Thyroid gland (tissue), 4 donors: ENCODE results near the gene ASH1L. TPM values are rescaled to one million over a fixed set of nuclear protein-coding genes. Genes with fewer than 3 reads are reported as not detected.

Source experiments
- DNase-seq, 2 donors: peaks; one replicate each; pipeline ENCODE4 v3.0.0-alpha.2; 2019
- H3K27ac ChIP-seq, 3 donors: fragments of 200-600 bp; sonication (generic); 1 replicate in 2 of 3; 2 replicates in 1 of 3; pipeline ENCODE4 v1.5.1; 2016 to 2019; ENCODE audit warnings: mild to moderate bottlenecking in 1 of 3, moderate library complexity in 1 of 3
- H3K27me3 ChIP-seq: fragments of 200-600 bp; sonication (generic); one replicate; pipeline ENCODE4 v1.5.1; 2019
- H3K36me3 ChIP-seq, 2 donors: fragments of 200-600 bp; sonication (generic); one replicate each; pipeline ENCODE4 v1.5.1; 2016 to 2019
- H3K4me1 ChIP-seq, 2 donors: fragments of 200-600 bp; sonication (generic); one replicate each; pipeline ENCODE4 v1.5.1; 2017 to 2019
- H3K4me3 ChIP-seq, 3 donors: fragments of 200-600 bp; sonication (generic); replicated peaks in 1 of 3; 1 replicate in 2 of 3; 2 replicates in 1 of 3; pipeline ENCODE4 v1.5.1; 2016; ENCODE audit warnings: mild to moderate bottlenecking in 1 of 3
- H3K9me3 ChIP-seq: fragments of 200-600 bp; sonication (generic); one replicate; pipeline ENCODE4 v1.5.1; 2017
- POLR2A ChIP-seq, 2 donors: fragments of 450-650 bp; IDR thresholded peaks; one replicate each; pipeline ENCODE4 v1.6.1; 2017; ENCODE audit warnings: antibody characterized with exemption in 2 of 2, mild to moderate bottlenecking in 2 of 2, moderate library complexity in 1 of 2
- WGBS, 2 donors: methylation state at CpG; one replicate each; pipeline ENCODE4 v1.1.5; 2017; 5-methylcytosine and 5-hydroxymethylcytosine counted together
- intact Hi-C: fragments of 100-400 bp; cut with DNase I; formaldehyde crosslinking; loops from one replicate; pipeline ENCODE4 v1.15.1; 2023
- total RNA-seq, 4 donors: library from RNA; depleted of rRNA; stranded (reverse); fragments of >200 nt; gene quantifications; one replicate each; pipeline ENCODE4 v1.2.3, GENCODE V29; 2016
- TF ChIP-seq, protein P1 (sequence below), 6 experiments: fragments of 200-600 bp in 3 of 6; fragments of 450-650 bp in 3 of 6; sonication (generic) in 3 of 6; IDR thresholded peaks; one replicate each; pipeline ENCODE4 v1.5.1; 2016 to 2019; ENCODE audit warnings: antibody characterized with exemption in 6 of 6, mild to moderate bottlenecking in 2 of 6, inconsistent platforms in 1 of 6, moderate library complexity in 1 of 6

ASH1L gene
- total RNA-seq, 4 donors from 2014 or later: 68.1 to 120 (median 85.2) TPM

- no peak for TF ChIP-seq POLR2A (IDR thresholded peaks at IDR 0.05)
- TF ChIP-seq, protein P1, sequence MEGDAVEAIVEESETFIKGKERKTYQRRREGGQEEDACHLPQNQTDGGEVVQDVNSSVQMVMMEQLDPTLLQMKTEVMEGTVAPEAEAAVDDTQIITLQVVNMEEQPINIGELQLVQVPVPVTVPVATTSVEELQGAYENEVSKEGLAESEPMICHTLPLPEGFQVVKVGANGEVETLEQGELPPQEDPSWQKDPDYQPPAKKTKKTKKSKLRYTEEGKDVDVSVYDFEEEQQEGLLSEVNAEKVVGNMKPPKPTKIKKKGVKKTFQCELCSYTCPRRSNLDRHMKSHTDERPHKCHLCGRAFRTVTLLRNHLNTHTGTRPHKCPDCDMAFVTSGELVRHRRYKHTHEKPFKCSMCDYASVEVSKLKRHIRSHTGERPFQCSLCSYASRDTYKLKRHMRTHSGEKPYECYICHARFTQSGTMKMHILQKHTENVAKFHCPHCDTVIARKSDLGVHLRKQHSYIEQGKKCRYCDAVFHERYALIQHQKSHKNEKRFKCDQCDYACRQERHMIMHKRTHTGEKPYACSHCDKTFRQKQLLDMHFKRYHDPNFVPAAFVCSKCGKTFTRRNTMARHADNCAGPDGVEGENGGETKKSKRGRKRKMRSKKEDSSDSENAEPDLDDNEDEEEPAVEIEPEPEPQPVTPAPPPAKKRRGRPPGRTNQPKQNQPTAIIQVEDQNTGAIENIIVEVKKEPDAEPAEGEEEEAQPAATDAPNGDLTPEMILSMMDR (IDR thresholded peaks at IDR 0.05): no peak
- no peaks in the 10 kb centered on the region for H3K9me3 ChIP-seq
- peaks cover 5% of the 10 kb centered on the region in 2 donors for H3K4me1 ChIP-seq
- H3K36me3 ChIP-seq: no peaks in the 10 kb centered on the region
- H3K4me3 ChIP-seq: no peak overlapping the region
- H3K27ac ChIP-seq: no peak overlapping the region
- whole genome bisulfite sequencing, 2 donors: 56 to 62% methylated on average over 7 of the region's 7 CpGs
- intact Hi-C loops: no loop called here
- DNase-seq: no peak
- peaks cover 8% of the 10 kb centered on the region for H3K27me3 ChIP-seq
Measured at GRCh38 chr1:155297384-155297783, 265.2 kb downstream of the ASH1L start.

- intact Hi-C loops: no loop called here
- no peaks in the 10 kb centered on the region for H3K9me3 ChIP-seq
- H3K27ac ChIP-seq: no peak overlapping the region
- H3K4me3 ChIP-seq: no peak overlapping the region
- TF ChIP-seq POLR2A (IDR thresholded peaks at IDR 0.05): no peak
- TF ChIP-seq, protein P1 (IDR thresholded peaks at IDR 0.05): no peak
- WGBS, 2 donors: 87 to 90% methylated on average over 3 of the region's 3 CpGs
- H3K4me1 ChIP-seq: peaks cover 5% of the 10 kb centered on the region in 2 donors
- H3K27me3 ChIP-seq: peaks cover 8% of the 10 kb centered on the region
- no peak for DNase-seq
- H3K36me3 ChIP-seq: no peaks in the 10 kb centered on the region
Measured at GRCh38 chr1:155296661-155297060, 265.9 kb downstream of the ASH1L start.

- Histone ChIP-seq H3K4me3 (no peak overlapping the region), H3K27ac (no peak overlapping the region), H3K36me3 (no peaks in the 10 kb centered on the region), H3K9me3 (no peaks in the 10 kb centered on the region), H3K27me3 (peaks cover 8% of the 10 kb centered on the region), H3K4me1 (peaks cover 5% of the 10 kb centered on the region in 2 donors)
- TF ChIP-seq, protein P1 (IDR thresholded peaks at IDR 0.05): no peak
- intact Hi-C loops: no loop called here
- 71 to 83% methylated on average over 7 of the region's 7 CpGs for WGBS, 2 donors
- no peak for DNase-seq
Measured at GRCh38 chr1:155295942-155296267, 266.7 kb downstream of the ASH1L start.

DNA sequence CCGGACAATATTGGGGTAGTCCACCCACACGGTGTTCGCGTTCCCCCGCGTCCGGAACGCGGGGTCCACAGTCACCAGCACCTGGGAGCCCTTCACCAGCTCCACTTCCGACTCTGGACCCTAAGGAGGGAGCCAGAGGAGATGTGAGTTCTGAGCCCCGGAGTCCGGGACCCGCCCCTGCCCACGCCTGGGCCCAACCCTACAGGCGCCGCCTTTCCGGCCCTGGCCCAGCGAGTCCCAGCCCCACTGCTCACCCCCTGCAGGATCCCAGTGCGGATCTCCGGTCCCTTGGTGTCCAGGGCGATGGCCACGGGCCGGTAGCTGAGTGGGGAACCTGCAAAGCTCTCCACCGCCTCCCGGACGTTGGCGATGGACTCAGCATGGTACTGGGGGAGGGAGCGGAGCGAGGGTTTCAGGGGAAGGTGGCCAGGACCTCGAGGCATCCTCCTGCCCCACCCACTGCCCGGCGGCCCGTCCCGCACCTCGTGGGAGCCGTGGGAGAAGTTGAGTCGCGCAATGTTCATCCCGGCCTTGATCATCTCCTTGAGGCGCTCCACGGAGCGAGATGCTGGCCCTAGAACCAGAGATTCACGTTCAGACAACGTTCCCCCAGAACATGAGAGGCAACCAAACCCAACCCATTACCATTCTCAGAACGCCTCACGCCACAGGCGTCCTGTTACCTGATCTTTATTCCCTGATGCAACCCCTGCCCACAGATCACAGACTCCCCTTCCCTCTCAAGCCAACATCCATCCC, 267.2 kb downstream of the ASH1L start:
- Histone ChIP-seq H3K27ac (no peak overlapping the region), H3K4me1 (peaks cover 5% of the 10 kb centered on the region in 2 donors), H3K27me3 (peaks cover 8% of the 10 kb centered on the region), H3K9me3 (no peaks in the 10 kb centered on the region), H3K36me3 (no peaks in the 10 kb centered on the region), H3K4me3 (no peak overlapping the region)
- no peak for DNase-seq
- no peak for TF ChIP-seq POLR2A (IDR thresholded peaks at IDR 0.05)
- TF ChIP-seq, protein P1 (IDR thresholded peaks at IDR 0.05): no peak
- WGBS, 2 donors: 11 to 17% methylated on average over 24 to 29 of the region's 47 CpGs
- intact Hi-C loops: no loop called here

- Histone ChIP-seq H3K27me3 (peaks cover 8% of the 10 kb centered on the region), H3K9me3 (no peaks in the 10 kb centered on the region), H3K27ac (no peak overlapping the region), H3K36me3 (no peaks in the 10 kb centered on the region), H3K4me3 (no peak overlapping the region), H3K4me1 (peaks cover 5% of the 10 kb centered on the region in 2 donors)
- intact Hi-C loops: no loop called here
- TF ChIP-seq, protein P1 (IDR thresholded peaks at IDR 0.05): no peak
- no peak for TF ChIP-seq POLR2A (IDR thresholded peaks at IDR 0.05)
- DNase-seq: no peak
- WGBS, 2 donors: 28 to 30% methylated on average over 27 to 33 of the region's 46 CpGs
Measured at GRCh38 chr1:155294520-155295182, 268.0 kb downstream of the ASH1L start.
